ENCODE measurements around the gene MRPL18. TPM values are rescaled to one million over a fixed set of nuclear protein-coding genes. Genes with fewer than 3 reads are reported as not detected.
A peak's percentile ranks its signal among the peaks of the same experiment; 100 is the strongest.

Gene MRPL18
- 53.3 and 54.2 TPM in 2 replicates for polyA plus RNA-seq (2013)

DNA sequence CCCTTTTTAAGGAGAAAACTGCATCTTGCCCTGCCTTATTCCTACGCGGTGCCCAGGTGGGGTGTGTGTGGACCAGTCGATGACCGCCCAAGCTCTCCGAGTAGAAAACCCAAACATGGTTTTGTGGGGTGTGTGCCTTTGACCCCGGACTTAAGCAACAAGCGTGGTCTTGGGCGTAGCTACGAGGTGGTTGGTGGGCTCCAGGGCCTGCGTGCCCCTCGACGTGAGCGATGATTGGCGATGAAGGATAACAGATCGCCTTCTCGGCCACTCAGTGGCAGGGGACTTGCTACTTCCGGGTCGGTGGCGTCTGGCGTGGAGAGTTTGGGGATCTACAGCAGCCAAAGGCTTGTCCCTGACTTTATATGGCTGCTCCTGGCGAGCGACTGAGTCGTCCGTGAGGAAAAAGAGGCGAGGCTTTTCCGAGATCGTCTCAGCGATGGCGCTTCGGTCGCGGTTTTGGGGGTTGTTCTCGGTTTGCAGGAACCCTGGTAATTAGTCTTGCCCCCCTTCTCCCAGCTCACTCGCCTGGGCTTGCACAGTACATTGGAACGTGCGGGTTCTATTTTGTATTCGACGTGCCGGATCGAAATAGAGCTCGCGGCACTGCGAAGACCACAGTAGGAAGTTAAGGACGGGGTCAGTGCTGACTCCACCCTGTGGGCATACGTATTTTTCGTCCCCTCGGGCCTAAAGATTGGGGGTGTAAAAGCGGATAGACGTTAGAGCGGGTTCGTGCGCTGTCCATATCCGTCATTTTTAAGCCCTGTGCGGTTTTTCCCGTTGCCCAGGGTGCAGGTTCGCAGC lies at the start of gene MRPL18:
Gene MRPL18 (plus strand): TSS at position 319 of the 807 bp plus-strand sequence. CDS start 121 bp downstream, at position 440.
- Histone ChIP-seq H3K79me2 (ENCODE audit: control insufficient read depth, insufficient read depth, low read length, poor library complexity) (peaks cover 24% of the 10 kb centered on the region), H3K36me3 (ENCODE audit: control insufficient read depth in 1 of 2, insufficient read depth in 2 of 2, low read length in 2 of 2) (peaks cover 6 to 9% of the 10 kb centered on the region in 2 experiments)
- no CpG with 5 or more reads among the region's 56 CpGs for WGBS (ENCODE audit: extremely low coverage, insufficient coverage, insufficient read length)

GRCh38 chr6:159742165-159742564 lies 48.1 kb upstream of the MRPL18 start:
- Histone ChIP-seq H3K79me2 (ENCODE audit: control insufficient read depth, insufficient read depth, low read length, poor library complexity) (peaks cover 3% of the 10 kb centered on the region), H3K36me3 (ENCODE audit: control insufficient read depth in 1 of 2, insufficient read depth in 2 of 2, low read length in 2 of 2) (peaks cover 17 to 25% of the 10 kb centered on the region in 2 experiments), H3K27me3 (ENCODE audit: insufficient read depth, low read length) (no peaks in the 10 kb centered on the region), H2BK120ac (ENCODE audit: insufficient read depth, low read length, poor library complexity) (no peak overlapping the region), H3K4me1 (ENCODE audit: control insufficient read depth in 1 of 2, insufficient read depth in 2 of 2, low read length in 2 of 2) (no peaks in the 10 kb centered on the region), H3K4me2 (ENCODE audit: low read length) (no peak overlapping the region), H3K79me1 (ENCODE audit: low read length) (no peaks in the 10 kb centered on the region), H3K27ac (ENCODE audit: low read depth, low read length) (no peak overlapping the region), H4K8ac (ENCODE audit: low read depth, low read length) (no peak overlapping the region), H2AFZ (ENCODE audit: insufficient read depth, low read length, poor library complexity) (no peak overlapping the region), H3K4me3 (ENCODE audit: low read depth, low read length) (no peak overlapping the region), H3K23ac (ENCODE audit: low read length) (no peak overlapping the region), H3K9me3 (ENCODE audit: insufficient read depth, low read depth, low read length) (no peaks in the 10 kb centered on the region), H3K14ac (ENCODE audit: low read length) (no peak overlapping the region), H3K9ac (ENCODE audit: low read length) (no peak overlapping the region), H3K18ac (ENCODE audit: low read length) (no peak overlapping the region), H4K12ac (ENCODE audit: low read depth, low read length) (no peak overlapping the region), H3K4ac (ENCODE audit: low read depth, low read length) (no peak overlapping the region), H2BK5ac (ENCODE audit: low read depth, low read length, poor library complexity) (no peak overlapping the region), H2AK5ac (ENCODE audit: low read length) (no peak overlapping the region), H2BK12ac (ENCODE audit: low read length) (no peak overlapping the region), H4K91ac (ENCODE audit: low read depth, low read length) (no peak overlapping the region)
- no CpG with 5 or more reads among the region's 1 CpG for WGBS (ENCODE audit: extremely low coverage, insufficient coverage, insufficient read length)
- no peak for DNase-seq

More for the DNA sequence above, at the start of gene MRPL18:
- peak within 1 kb of the TSS; percentile 71 for H2BK5ac ChIP-seq (ENCODE audit: low read depth, low read length, poor library complexity)
- H3K27me3 ChIP-seq (ENCODE audit: insufficient read depth, low read length): no peaks in the 10 kb centered on the region
- peak within 1 kb of the TSS; percentile 79 for H4K8ac ChIP-seq (ENCODE audit: low read depth, low read length)
- H3K14ac ChIP-seq (ENCODE audit: low read length): peak within 1 kb of the TSS; percentile 78
- no peaks in the 10 kb centered on the region for H3K9me3 ChIP-seq (ENCODE audit: insufficient read depth, low read depth, low read length)
- no peak within 1 kb of the TSS for H2BK12ac ChIP-seq (ENCODE audit: low read length)
- peak within 1 kb of the TSS; percentile 84 for H3K4me2 ChIP-seq (ENCODE audit: low read length)
- peak within 1 kb of the TSS; percentile 31 for H2AK5ac ChIP-seq (ENCODE audit: low read length)
- peak within 1 kb of the TSS; percentile 80 for H3K27ac ChIP-seq (ENCODE audit: low read depth, low read length)
- H4K91ac ChIP-seq (ENCODE audit: low read depth, low read length): peak within 1 kb of the TSS; percentile 76
- H4K12ac ChIP-seq (ENCODE audit: low read depth, low read length): peak within 1 kb of the TSS; percentile 73
- peaks cover 14% of the 10 kb centered on the region for H3K79me1 ChIP-seq (ENCODE audit: low read length)
- H3K4ac ChIP-seq (ENCODE audit: low read depth, low read length): peak within 1 kb of the TSS; percentile 98
- peak within 1 kb of the TSS; percentile 86 for H2AFZ ChIP-seq (ENCODE audit: insufficient read depth, low read length, poor library complexity)
- H2BK120ac ChIP-seq (ENCODE audit: insufficient read depth, low read length, poor library complexity): peak within 1 kb of the TSS; percentile 59
- H3K4me3 ChIP-seq (ENCODE audit: low read depth, low read length): peak within 1 kb of the TSS; percentile 100
- DNase-seq: peak; percentile 80 to 83
- no peak within 1 kb of the TSS for H3K23ac ChIP-seq (ENCODE audit: low read length)
- peaks cover 7 to 9% of the 10 kb centered on the region in 2 experiments for H3K4me1 ChIP-seq (ENCODE audit: control insufficient read depth in 1 of 2, insufficient read depth in 2 of 2, low read length in 2 of 2)
- peak within 1 kb of the TSS; percentile 81 for H3K18ac ChIP-seq (ENCODE audit: low read length)
- H3K9ac ChIP-seq (ENCODE audit: low read length): peak within 1 kb of the TSS; percentile 99

GRCh38 chr6:159745081-159745480 lies 45.2 kb upstream of the MRPL18 start:
- Histone ChIP-seq H3K4me1 (ENCODE audit: control insufficient read depth in 1 of 2, insufficient read depth in 2 of 2, low read length in 2 of 2) (no peaks in the 10 kb centered on the region), H2AK5ac (ENCODE audit: low read length) (no peak overlapping the region), H2BK5ac (ENCODE audit: low read depth, low read length, poor library complexity) (no peak overlapping the region), H3K23ac (ENCODE audit: low read length) (no peak overlapping the region), H3K27ac (ENCODE audit: low read depth, low read length) (no peak overlapping the region), H3K14ac (ENCODE audit: low read length) (no peak overlapping the region), H2AFZ (ENCODE audit: insufficient read depth, low read length, poor library complexity) (no peak overlapping the region), H3K79me2 (ENCODE audit: control insufficient read depth, insufficient read depth, low read length, poor library complexity) (no peaks in the 10 kb centered on the region), H3K9ac (ENCODE audit: low read length) (no peak overlapping the region), H2BK120ac (ENCODE audit: insufficient read depth, low read length, poor library complexity) (no peak overlapping the region), H4K8ac (ENCODE audit: low read depth, low read length) (no peak overlapping the region), H4K12ac (ENCODE audit: low read depth, low read length) (no peak overlapping the region), H3K27me3 (ENCODE audit: insufficient read depth, low read length) (no peaks in the 10 kb centered on the region), H3K18ac (ENCODE audit: low read length) (no peak overlapping the region), H3K4me3 (ENCODE audit: low read depth, low read length) (no peak overlapping the region), H3K4ac (ENCODE audit: low read depth, low read length) (no peak overlapping the region), H4K91ac (ENCODE audit: low read depth, low read length) (no peak overlapping the region), H2BK12ac (ENCODE audit: low read length) (no peak overlapping the region), H3K9me3 (ENCODE audit: insufficient read depth, low read depth, low read length) (no peaks in the 10 kb centered on the region), H3K79me1 (ENCODE audit: low read length) (no peaks in the 10 kb centered on the region), H3K36me3 (ENCODE audit: control insufficient read depth in 1 of 2, insufficient read depth in 2 of 2, low read length in 2 of 2) (peaks cover 15 to 29% of the 10 kb centered on the region in 2 experiments), H3K4me2 (ENCODE audit: low read length) (no peak overlapping the region)
- WGBS (ENCODE audit: extremely low coverage, insufficient coverage, insufficient read length): no CpG with 5 or more reads among the region's 7 CpGs
- peak; percentile 65 to 89 for DNase-seq

- Histone ChIP-seq H4K91ac (ENCODE audit: low read depth, low read length) (no peak overlapping the region), H2BK120ac (ENCODE audit: insufficient read depth, low read length, poor library complexity) (no peak overlapping the region), H3K79me1 (ENCODE audit: low read length) (no peaks in the 10 kb centered on the region), H2BK5ac (ENCODE audit: low read depth, low read length, poor library complexity) (no peak overlapping the region), H3K4me2 (ENCODE audit: low read length) (no peak overlapping the region), H3K36me3 (ENCODE audit: control insufficient read depth in 1 of 2, insufficient read depth in 2 of 2, low read length in 2 of 2) (peaks cover 17 to 30% of the 10 kb centered on the region in 2 experiments), H3K4ac (ENCODE audit: low read depth, low read length) (no peak overlapping the region), H3K18ac (ENCODE audit: low read length) (no peak overlapping the region), H2AK5ac (ENCODE audit: low read length) (no peak overlapping the region), H3K27me3 (ENCODE audit: insufficient read depth, low read length) (no peaks in the 10 kb centered on the region), H3K14ac (ENCODE audit: low read length) (no peak overlapping the region), H3K4me1 (ENCODE audit: control insufficient read depth in 1 of 2, insufficient read depth in 2 of 2, low read length in 2 of 2) (no peaks in the 10 kb centered on the region), H2BK12ac (ENCODE audit: low read length) (no peak overlapping the region), H3K23ac (ENCODE audit: low read length) (no peak overlapping the region), H3K27ac (ENCODE audit: low read depth, low read length) (no peak overlapping the region), H4K12ac (ENCODE audit: low read depth, low read length) (no peak overlapping the region), H4K8ac (ENCODE audit: low read depth, low read length) (no peak overlapping the region), H3K4me3 (ENCODE audit: low read depth, low read length) (no peak overlapping the region), H3K79me2 (ENCODE audit: control insufficient read depth, insufficient read depth, low read length, poor library complexity) (no peaks in the 10 kb centered on the region), H3K9ac (ENCODE audit: low read length) (no peak overlapping the region), H2AFZ (ENCODE audit: insufficient read depth, low read length, poor library complexity) (no peak overlapping the region), H3K9me3 (ENCODE audit: insufficient read depth, low read depth, low read length) (no peaks in the 10 kb centered on the region)
- no peak for DNase-seq
- WGBS (ENCODE audit: extremely low coverage, insufficient coverage, insufficient read length): no CpG with 5 or more reads among the region's 1 CpG
Measured at GRCh38 chr6:159746759-159747158, 43.5 kb upstream of the MRPL18 start.
